Pulmonary artery endothelial cell (primary cell): ENCODE results near the gene TUT7. TPM values are rescaled to one million over a fixed set of nuclear protein-coding genes. Genes with fewer than 3 reads are reported as not detected.
"Not testable (repeated sequence)": the region's sequence is repeated elsewhere in the genome, so short reads cannot be mapped to it uniquely, and the experiment has no call there.

Experiments used
- DNase-seq: peaks from one replicate; pipeline ENCODE4 v3.0.0-alpha.2; 2011; ENCODE audit warnings: low read depth, low spot score
- total RNA-seq: library from RNA; depleted of rRNA; stranded (reverse); fragments of >200 nt; gene quantifications from 2 replicates; pipeline ENCODE4 v1.2.3, GENCODE V29; 2014

The TUT7 gene
- total RNA-seq, 1 donor from 2014 or later = 28.9 TPM

DNA sequence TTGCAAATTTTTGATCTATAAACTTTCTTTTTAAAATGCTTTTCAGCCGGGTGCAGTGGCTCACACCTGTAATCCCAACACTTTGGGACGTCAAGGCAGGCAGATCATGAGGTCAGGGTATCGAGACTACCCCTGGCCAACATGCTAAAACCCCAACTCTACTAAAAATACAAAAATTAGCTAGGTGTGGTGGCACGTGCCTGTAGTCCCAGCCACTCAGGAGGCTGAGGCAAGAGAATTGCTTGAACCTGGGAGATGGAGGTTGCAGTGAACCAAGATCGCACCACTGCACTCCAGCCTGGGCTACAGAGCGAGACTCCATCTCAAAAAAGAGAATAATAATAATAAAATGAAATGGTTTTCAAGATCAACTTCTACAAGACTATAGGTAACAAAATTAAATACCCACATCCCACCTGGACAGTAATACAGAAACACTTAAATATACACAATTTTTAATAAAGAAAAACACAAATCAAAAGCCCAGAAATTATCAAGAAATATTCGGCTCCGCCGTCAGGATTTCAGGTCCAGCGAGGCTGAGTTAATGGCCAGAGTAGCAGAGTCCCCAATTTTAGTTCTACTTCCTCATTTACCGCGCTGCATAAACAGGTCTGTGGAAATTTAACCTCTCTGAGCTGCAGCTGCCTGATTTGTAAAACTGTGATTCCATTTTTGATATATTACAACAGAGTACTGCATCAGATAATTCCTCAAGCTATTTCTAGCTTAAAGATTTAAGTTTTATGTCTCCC is 4.0 kb downstream of the TUT7 start:
- DNase-seq = no peak

DNA sequence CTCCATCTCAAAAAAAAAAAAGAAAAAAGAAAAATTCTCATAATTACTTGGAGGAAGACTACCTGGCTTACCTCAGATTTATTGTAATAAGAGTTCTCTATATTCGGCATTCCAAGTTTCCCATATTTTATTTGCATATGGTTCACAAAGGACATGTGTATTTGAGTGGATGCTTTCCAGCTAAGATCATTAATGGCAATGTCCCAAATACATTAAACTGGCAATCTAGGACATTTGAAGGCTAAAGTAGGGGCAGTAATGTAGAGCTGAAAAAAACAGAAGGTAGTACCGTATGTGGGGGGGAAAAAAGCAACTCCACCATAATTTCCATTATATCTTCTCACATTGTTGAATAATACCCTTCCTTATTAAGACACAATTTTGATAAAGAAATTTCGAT is 4.9 kb downstream of the TUT7 start:
- DNase-seq = no peak

DNA sequence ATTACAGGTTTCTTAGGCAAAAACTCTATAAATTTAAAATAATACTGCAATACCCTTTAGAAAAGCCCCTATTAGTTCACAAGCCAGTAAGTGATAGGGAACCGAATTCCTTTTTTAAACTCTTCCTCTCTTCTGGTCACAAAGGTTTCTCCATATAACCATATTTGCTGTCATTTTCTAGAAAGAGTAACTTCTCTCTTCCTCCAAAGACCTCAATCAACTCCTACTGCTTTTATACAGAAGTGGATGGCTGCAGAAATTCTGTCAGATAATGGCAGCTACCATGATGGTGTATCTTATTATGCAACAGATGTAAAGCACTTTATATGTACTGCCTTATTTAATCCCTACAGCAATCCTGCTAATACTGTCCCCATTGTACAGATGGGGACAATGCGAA is 6.2 kb downstream of the TUT7 start:
- DNase-seq = no peak

DNA sequence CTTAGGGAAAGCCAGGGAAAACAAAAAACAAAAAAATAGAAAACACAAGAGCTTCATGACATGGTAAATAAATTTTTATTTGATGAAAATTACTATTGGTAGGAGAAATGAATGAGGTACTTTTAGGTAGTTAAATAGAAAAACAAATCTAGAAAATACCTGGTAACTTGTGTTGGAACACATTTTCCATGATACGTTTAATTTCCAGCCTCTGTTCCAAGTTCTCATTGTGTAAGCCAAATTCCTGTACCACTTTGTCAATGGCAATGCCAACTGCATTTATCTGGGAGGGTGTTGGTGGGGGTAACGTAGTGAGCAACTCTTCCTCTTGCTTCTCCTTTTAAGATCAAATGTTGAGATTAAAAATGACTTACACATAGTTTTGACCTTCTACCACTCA is 9.4 kb downstream of the TUT7 start:
- no peak for DNase-seq

DNA sequence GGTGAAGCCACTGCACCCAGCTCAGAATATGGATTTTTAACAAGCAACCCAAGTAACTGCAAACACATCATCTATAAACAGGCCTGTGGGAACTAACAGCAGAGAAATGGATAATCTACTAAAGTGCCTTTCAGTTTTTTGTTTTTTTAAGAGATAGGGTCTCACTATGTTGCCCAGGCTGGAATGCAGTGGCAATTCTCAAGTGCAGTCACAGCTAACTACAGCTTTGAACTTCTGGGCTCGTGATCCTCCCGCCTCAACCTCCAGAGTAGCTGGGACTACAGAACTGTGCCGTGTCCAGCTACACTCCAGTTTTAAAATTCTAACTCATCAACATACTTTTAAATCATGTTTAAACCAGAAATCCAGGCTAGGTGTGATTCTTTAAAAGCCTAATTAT is 11.9 kb downstream of the TUT7 start:
- no peak for DNase-seq

DNA sequence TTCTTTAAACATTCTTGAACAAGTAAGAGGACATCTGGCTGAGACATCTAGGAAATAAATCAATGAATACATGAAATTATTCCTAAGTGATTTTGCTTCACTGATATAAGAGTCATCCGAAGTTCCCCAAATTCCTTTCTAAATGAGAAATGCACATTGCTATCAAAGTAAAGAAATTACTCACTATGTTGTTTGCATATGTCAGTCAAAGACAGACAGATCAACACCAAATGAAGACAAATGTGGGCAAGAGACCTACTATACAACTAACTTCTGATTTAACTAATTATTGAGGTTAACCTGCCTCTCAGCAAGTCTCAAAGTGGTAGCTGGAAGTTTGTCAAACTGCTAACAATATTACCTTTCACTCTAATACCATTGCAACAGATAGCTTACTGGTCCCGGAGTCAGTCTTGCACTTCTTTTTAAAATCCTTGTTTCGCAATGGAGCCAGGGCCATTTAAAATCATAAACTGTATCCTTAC is 13.2 kb downstream of the TUT7 start:
- no peak for DNase-seq

DNA sequence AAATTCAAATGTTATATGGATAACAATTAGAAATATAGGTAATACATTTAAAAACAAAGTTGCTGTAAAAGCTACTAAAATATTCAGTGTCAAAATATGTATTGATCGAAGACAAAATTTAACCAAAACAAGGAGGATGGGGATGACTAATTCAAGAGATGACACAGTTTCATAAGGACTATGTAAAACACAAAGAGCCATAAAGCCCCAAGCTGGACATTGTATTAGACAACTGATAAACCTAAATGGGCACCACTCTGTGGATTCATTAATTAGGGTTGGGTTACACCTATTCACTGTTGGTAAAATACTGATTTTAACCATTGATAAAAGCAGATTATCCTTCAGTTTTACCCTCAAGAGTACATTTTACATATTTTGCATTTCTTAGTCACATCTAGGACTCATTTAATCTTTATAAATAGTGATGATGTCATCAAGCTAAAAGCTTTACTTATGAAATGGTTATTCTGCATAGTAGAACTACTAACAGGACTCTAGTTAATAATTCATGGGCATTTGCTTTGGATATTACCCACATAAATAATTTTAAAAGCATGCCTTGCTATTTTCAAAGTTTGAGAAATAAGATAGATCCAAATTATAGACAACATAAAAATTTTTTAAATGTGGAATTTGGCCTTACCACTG is 13.7 kb downstream of the TUT7 start:
- no peak for DNase-seq

DNA sequence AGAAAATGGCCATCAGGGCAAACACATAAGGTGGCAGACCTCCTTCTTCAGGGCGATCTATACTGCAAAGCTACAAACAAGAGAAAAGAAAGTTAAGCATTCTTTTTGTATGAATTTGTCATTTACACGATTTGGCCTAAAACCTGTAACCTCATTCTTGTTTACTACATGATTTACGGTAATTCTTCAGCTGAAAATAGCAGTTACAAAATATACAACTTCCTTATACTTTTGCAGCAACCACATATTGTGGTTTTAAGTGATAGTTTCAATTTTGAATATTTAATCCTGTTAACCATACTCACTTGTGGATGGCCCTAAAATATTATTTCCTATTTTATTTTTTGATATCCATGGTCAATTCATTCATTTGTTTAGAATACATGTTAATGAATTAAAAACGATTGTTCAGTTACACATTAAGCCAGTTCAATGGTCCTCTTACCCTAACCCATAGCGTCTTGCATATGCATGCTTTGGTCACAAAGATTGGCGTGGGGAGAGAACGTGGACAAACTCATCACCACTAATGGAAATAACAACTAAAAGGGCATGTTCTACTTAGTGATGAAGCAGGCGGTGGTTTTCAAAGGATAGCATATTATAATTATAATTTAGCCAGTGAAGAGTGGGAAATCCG is 16.6 kb downstream of the TUT7 start:
- no peak for DNase-seq

DNA sequence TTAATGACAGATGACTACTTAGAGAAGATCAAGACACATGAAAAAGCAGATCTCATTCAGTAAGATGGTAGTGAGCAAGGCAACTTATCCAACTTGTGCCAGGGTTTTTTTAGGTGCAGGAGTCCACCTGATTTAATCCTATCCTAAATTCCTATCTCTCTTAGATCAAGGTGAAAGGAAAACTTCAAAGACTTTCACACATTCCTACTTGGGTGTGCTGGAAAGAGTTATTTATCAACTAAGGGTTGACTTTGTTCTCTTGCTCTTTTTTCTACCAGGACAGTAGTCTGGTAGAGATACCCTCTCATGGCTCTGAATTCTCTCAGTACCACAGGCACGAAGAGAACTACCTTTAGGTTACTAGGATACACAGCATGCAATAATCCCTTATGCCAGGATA is 18.2 kb downstream of the TUT7 start:
- no peak for DNase-seq

DNA sequence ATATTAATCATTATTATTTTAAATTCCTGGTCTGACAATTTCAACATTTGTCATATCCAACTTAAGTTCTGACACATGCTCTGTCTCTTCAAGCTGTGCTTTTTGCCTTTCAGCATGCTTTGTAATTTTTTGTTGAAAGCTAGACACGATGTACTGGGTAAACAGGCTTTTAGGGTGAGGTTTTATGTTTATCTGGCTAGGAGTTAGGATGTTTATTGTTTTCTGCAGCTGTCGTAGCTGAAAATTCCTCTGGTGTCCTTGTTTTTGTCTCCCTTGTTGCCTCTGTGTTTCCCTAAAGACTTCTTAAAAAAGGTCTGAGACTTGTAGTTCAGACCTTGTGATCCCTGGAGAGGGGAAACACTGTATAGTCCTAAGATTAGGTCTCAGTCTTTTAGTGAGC is 20.6 kb downstream of the TUT7 start:
- no peak for DNase-seq

DNA sequence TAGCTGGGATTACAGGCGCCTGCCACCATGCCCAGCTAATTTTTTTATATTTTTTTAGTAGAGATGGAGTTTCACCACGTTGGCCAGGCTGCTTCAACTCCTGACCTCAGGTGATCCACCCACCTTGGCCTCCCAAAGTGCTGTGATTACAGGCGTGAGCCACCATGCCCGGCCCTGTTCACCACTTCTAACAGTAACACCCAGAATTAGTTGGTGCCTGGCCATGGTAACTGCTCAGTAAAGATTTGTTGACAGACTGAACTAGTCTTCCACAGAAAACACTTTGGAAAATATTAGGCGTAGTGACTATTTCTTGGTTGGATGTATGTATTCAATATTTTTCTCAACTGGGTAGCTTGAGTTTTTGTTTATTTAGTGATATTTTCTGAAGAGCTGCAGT is 24.0 kb downstream of the TUT7 start:
- no peak for DNase-seq

DNA sequence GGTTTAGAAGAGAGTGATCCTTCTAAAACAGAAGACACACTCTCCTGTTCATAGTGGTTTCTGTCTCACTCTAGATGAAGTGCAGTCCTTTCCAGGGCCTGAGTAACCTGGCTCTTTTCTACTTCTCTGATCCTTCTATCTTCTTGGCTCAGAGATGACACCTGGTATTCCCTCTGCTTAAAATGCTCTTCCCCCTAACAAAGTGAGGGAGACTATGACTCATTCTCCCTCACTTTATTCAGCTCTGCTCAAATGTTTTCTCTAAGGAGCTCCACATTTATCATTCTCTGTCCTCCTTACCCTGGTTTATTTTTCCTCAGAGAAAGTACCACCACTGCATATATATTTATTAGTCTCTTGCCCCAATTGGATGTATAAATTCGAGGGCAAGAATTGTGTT is 24.6 kb downstream of the TUT7 start:
- no peak for DNase-seq

DNA sequence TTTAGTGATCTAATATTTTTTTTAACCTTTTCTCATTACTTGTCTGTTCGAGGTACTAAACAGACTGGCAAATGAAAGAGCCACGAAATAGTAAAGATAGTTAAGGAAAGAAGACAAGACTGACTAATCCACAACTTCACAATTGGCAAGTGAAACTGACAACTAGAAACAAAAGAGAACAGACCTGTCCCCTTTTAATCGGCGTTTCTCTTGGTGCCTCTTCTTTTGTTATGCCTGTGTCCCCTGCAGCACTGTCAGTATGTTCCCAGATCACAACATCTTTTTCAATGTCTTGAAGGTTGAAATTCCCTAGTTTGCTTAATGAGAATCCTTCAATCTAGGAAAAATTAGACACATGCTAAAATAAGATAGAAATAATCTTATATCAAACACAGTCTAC is 26.1 kb downstream of the TUT7 start:
- no peak for DNase-seq

DNA sequence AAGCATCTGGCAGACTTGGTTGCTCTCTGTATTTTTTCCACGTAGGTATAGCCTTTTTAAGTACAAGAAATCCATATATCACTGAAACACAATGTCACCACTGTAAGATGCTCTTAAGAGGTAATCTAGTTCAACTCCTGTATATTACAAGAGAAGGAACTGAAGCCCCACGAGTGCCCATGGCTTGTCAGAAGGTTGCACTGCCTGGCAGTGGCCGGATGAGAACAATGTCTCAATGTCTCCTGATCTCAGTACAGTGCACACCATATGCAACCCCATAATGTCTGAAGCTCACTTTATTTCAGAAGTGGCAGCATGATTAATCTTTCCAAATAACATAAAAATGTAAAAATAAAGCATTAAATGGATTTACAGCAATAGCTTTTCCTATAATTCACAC is 27.7 kb downstream of the TUT7 start:
- no peak for DNase-seq

DNA sequence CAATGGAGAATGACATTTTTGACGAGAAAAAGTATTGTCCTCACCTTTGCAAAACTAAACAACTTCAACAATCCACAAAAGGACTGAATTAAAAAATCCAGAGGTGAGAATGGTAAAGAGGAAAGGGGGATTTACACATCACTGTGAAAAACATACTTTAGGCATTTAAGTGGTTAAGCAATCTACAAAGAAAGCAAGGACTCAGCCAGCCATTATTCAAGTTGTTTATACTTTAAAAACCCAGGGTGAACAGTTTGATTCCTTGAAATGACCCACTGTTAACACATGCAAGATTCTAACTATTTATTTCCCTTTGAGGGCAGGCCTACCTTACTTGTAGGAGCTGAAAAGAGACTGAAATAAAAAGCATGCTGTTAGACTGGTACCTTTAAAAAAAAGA is 29.3 kb downstream of the TUT7 start:
- no peak for DNase-seq

DNA sequence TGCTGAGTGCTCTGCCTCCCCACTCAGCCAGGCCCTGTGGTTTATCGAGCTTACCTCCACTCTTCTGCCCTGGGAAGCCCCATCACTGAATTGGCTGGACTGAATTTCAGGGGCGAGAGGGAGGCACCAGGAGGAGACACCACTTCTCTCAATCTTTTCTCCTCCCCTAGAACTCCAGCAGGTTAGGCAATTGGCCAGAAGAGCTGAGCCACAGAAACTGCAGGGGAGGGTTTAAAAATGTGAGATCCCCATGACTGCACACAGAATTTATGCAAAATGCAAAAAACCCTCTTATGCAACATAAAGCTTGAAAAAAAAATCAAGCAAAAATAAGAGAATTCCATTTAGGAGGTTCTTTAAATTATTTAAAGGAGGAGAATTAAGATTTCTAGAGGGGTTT is 29.9 kb downstream of the TUT7 start:
- no peak for DNase-seq

DNA sequence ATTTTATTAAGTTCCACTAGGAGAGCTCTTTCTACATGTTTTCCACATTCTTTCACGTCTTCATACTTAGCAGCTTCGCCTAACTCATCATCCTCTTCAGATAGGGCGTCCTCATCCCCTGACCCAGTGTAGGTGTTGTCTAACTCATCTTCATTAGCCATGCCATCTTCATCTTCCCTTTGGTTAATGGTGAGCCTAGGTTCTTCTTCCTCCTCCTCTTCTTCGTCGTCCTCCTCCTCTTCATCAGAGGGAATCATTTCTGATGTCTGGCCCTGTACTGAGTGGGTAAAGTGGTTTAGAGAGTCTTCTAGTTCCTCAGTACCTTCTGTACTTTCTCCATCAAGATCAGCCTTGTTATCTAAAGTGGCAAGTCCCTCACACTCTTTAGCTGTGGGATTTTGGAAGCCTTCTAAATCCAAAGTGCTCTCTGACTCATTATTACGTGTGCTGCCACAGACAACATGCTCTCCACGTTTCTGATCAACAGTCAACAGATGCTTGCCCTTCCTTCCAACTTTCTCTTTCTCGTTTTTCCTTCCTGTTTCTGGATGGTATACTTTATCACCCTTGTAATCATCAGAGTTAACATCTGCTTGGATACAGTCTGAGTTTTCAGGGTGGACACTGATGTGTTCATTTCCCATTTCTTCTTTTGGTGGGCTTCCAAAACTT is 31.1 kb downstream of the TUT7 start:
- peak; percentile 64 for DNase-seq

DNA sequence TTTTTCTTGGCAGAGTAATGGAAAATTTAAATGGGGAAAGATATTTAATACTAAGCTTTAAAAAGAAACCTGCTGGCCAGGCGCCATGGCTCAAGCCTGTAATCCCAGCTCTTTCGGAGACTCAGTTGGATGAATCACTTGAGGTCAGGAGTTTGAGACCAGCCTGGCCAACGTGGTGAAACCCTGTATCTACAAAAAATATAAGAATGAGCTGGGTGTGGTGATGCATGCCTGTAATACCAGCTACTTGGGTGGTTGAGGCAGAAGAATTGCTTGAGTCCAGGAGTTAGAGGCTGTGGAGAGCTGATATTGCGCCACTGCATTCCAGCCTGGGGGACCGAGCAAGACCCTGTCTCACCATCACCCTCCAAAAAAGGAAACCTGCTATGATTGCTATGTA is 32.8 kb downstream of the TUT7 start:
- DNase-seq = no peak

DNA sequence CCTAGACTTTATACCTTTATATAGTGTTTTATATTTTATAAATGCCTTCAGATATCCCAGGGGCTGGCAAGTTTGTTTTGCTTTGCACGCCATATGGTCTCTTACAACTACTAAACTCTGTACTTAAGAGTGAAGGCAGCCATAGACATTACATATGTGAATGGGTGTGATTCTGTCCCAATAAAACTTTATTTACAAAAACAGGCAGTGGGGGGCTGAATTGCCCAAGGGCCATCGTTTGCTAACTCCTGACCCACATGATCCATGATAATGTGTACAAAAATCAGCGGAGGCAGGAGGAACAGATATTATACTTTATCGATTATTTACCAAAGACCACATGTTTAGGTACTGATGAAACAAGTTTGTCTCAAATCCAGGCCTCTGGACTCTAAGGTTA is 36.0 kb downstream of the TUT7 start:
- DNase-seq = no peak

DNA sequence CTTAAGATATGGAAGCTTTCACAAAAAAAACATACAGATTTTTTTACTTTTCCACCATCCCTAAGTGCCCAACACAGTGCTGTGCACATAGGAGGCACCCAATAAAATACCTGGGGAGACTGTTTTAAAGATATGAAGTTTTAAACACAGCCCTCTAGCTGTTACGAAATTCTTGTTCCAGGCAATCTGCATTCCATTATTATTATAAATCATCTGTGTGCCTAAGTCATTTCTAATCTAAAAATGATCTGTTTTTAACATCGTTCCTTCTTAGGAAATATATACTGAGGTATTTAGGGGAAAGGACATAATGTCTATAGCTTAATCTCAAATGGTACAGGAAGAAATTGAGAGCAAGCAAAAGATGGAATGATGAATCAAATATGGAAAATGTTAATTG is 39.1 kb downstream of the TUT7 start:
- DNase-seq = no peak

DNA sequence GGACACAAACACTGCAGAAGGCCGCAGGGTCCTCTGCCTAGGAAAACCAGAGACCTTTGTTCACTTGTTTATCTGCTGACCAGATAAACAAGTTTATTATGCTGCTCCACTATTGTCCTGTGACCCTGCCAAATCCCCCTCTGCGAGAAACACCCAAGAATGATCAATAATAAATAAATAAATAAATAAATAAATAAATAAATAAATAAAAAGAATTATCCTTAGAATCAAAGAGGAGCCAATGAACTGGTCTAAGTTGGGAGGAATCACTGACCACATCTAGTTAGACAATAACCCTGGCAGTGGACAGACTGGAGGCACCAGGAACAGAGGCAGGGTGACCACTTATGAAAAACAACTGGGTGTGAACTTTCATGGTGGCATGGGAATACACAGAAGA is 41.3 kb downstream of the TUT7 start:
- DNase-seq = not testable (repeated sequence)

DNA sequence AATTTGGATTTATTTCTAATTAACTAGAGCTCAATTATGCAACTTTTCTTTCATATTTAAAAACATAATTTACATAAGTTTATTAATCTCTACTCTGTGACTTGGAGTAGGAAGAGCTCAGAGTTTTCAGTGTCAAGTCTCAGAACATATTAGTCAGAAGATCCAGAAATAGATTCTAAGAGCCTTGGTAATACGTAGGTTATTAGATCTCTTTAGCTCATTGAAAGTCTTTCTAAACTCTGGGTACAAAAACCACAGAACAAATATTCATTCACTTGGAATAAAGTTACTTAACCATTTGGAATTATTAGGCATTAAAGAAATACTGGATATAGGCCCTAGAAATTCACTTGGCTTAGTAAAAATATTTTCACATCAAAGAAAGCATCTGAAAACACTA is 45.5 kb downstream of the TUT7 start:
- DNase-seq = no peak
